ENCODE data around the gene CRYGN.
A peak's percentile ranks its signal among the peaks of the same experiment; 100 is the strongest.

The CRYGN gene

DNA sequence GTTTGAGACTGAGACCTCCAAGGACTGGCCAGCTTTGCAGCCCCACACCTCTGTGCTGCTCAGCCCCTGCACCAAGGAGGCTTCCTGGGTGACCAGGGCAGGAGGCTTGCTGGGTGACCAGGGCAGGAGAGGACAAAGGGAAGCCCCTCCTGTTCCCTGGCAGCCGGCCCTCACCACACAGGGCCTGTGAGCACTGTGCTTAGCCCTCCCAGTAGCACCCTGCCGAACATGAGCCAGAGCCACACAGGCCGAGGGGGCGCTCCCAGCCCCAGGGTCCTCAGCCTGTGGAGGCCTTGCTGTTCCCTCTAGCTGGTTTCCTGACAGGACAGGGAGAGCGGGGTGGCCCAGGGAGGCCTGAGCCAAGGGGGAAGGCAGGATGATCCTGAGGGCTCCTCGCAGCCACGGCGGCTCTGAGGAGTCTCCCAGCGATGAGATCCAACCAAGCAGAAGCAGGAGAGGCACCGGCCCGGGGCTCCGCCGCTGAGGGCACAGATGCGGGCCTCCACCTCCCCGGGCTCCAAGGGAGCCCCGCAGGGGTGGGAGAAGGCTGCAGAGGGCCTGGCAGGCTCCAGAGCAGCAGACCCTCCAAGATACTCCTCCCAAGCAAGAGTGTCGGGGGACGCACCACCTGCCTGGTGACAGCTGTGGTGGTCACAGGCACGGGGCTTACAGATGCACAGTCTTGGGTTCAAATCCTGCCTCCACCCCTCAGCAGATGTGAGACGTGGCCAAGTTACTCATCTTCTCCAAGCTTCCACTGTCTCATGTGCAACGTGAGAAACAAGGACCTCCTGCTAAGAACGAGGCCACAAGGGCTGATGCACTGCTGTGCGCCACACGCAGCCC lies 52.6 kb downstream of the CRYGN start:
- H3K4me3 Mint-ChIP-seq = no peak overlapping the region
- no peak for DNase-seq
- no peak overlapping the region for H3K27ac Mint-ChIP-seq
- H3K9me3 Mint-ChIP-seq = peaks cover 3% of the 10 kb centered on the region
- peaks cover 51% of the 10 kb centered on the region for H3K36me3 Mint-ChIP-seq (ENCODE audit: low read depth)
- TF ChIP-seq, protein P1, sequence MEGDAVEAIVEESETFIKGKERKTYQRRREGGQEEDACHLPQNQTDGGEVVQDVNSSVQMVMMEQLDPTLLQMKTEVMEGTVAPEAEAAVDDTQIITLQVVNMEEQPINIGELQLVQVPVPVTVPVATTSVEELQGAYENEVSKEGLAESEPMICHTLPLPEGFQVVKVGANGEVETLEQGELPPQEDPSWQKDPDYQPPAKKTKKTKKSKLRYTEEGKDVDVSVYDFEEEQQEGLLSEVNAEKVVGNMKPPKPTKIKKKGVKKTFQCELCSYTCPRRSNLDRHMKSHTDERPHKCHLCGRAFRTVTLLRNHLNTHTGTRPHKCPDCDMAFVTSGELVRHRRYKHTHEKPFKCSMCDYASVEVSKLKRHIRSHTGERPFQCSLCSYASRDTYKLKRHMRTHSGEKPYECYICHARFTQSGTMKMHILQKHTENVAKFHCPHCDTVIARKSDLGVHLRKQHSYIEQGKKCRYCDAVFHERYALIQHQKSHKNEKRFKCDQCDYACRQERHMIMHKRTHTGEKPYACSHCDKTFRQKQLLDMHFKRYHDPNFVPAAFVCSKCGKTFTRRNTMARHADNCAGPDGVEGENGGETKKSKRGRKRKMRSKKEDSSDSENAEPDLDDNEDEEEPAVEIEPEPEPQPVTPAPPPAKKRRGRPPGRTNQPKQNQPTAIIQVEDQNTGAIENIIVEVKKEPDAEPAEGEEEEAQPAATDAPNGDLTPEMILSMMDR (IDR thresholded peaks at IDR 0.05) = no peak
- peaks cover 31% of the 10 kb centered on the region for H3K4me1 Mint-ChIP-seq
- H3K27me3 Mint-ChIP-seq (ENCODE audit: low read depth, poor library complexity) = peaks cover 31% of the 10 kb centered on the region

DNA sequence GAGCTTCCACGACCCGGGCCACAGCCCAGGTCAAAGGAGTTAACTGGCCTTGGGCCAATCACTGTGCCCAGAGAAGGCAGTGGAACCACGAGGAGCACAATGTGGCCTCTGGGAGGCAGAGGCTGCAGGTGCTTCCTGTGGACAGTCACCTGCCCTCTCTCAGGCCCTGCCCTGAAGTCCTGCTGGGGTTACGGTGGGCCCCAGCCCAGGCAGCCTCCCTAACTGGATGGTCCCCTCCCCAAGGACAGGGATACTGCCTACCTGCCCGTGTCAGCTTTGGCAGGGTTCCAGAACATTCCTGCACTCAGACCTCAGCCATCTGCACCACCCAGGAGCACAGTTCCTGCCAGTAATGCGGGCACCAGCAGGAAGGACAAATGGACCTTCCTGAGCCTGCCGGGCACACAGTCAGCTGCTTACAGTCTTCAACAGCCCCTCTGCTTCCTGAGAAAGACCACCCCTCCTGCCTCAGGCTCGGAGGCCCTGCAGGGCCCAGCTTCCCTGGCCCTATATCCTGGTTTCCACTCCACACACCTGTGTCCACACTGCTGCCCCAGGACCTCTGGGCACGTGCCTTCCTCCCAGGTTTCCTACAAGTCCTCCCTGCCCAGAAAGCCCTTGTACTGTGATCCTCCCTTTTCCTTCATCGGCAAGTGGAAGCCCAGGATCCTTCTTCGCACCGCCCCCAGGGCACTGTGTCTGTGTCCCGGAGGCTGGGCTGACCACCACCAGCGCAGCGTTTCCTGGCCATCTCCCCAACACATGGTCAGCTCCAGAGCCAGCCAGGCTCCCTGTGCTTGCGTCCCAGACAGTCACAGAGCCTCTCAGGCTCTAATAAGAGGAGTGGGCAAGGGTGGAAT lies 53.4 kb downstream of the CRYGN start:
- peaks cover 51% of the 10 kb centered on the region for H3K36me3 Mint-ChIP-seq (ENCODE audit: low read depth)
- peaks cover 3% of the 10 kb centered on the region for H3K9me3 Mint-ChIP-seq
- H3K4me3 Mint-ChIP-seq = no peak overlapping the region
- DNase-seq = no peak
- no peak overlapping the region for H3K27ac Mint-ChIP-seq
- TF ChIP-seq, protein P1 (IDR thresholded peaks at IDR 0.05) = no peak
- peaks cover 35% of the 10 kb centered on the region for H3K4me1 Mint-ChIP-seq
- H3K27me3 Mint-ChIP-seq (ENCODE audit: low read depth, poor library complexity) = peaks cover 37% of the 10 kb centered on the region

DNA sequence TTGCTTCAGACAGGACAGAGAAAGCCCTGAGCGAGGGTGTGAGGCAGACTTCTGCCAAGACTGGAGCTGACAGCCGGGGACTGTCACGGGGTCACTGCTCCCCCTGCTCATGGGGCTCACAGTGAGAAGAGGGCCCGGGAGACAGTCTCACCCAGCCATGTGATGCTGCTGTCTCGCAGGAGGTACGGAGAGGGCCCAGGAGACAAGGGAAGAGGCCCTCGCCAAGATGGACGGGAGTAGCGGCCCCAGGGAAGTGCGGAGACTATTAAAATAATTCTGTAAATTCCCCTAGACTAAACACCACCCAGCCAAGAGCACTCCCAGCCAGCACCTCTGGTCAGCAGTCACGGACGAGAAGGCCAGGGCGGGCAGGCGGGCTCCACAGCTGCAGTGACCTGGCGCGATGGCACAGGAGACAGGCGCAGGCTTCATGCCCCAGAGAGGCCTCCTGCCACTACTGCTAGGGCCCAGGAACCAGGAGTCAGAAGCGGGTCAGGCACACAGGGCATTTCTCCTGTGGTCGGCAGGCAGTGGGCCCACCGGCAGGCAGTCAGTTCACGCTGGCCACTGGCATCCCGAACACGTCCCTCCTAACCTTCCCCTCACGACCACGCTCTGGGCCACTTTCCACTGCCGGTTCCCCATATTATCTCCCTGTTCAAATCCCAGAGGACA lies 54.2 kb downstream of the CRYGN start:
- H3K27me3 Mint-ChIP-seq (ENCODE audit: low read depth, poor library complexity) = peaks cover 40% of the 10 kb centered on the region
- peaks cover 28% of the 10 kb centered on the region for H3K4me1 Mint-ChIP-seq
- TF ChIP-seq, protein P1 (IDR thresholded peaks at IDR 0.05) = no peak
- peak overlapping the region; percentile 42 for H3K27ac Mint-ChIP-seq
- peaks cover 44% of the 10 kb centered on the region for H3K36me3 Mint-ChIP-seq (ENCODE audit: low read depth)
- DNase-seq = no peak
- H3K4me3 Mint-ChIP-seq = no peak overlapping the region
- peaks cover 3% of the 10 kb centered on the region for H3K9me3 Mint-ChIP-seq

DNA sequence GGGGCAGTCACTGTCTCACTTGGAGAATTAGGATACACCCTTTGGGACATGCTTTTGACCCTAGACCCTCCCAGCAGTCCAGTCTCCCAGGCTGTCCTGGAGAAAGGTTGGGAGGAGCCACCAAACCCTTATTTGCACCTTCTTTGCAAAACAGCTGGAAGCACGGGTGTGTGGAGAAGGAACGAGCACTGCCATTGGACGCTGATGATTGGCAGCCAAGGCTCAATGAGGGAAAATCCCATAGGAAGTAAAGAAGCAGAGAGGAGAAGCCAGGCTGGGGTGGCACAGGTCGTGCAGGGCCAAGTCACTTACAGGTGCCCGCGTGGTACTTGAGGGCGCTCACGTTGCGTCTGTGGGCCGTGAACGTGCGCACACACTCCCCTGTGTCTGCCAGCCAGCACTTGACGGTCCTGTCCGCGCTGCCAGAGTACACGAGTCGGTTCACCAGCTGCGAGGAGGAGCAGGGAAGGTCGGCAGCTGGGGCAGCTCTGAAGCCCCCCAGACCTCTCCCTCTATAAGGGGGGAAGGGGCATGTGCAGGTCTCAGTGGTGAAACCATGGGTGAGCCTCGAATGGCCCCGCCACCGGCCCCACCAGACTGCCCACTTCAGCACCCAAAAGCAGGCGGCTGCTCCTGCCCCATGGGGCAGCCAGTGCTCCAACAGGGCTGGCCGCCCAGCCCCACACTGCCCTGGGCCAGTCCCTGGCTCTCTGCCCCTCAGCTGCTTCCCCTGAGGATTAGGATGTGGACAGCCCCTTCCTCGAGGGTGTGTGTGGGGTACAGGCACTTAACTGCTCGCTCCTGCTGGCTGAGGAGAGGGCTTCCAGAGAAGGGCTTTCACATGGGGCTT lies 54.9 kb downstream of the CRYGN start:
- Mint-ChIP-seq H3K27ac (peak overlapping the region; percentile 42), H3K36me3 (ENCODE audit: low read depth) (peaks cover 38% of the 10 kb centered on the region), H3K27me3 (ENCODE audit: low read depth, poor library complexity) (peaks cover 42% of the 10 kb centered on the region), H3K4me1 (peaks cover 21% of the 10 kb centered on the region), H3K4me3 (no peak overlapping the region), H3K9me3 (peaks cover 3% of the 10 kb centered on the region)
- TF ChIP-seq, protein P1 (IDR thresholded peaks at IDR 0.05) = no peak
- DNase-seq = no peak

DNA sequence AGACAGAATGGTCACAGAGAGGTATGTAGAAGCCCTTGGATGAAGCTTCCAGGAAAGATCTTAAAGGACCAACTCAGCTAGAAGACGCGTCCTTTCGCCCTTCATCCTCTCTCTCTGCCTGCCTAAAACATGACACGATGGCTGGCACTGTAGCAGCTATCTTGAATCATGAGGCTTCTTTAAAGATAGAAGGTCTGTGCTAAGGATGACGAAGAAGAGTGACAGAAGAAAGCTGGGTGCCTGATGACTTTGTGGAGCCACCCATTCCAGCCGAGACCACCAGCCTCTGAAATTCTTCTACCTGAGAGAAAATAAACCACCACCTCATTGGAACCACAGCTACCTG lies 55.6 kb downstream of the CRYGN start:
- peaks cover 46% of the 10 kb centered on the region for H3K27me3 Mint-ChIP-seq (ENCODE audit: low read depth, poor library complexity)
- H3K27ac Mint-ChIP-seq = no peak overlapping the region
- H3K4me3 Mint-ChIP-seq = no peak overlapping the region
- DNase-seq = no peak
- peaks cover 36% of the 10 kb centered on the region for H3K36me3 Mint-ChIP-seq (ENCODE audit: low read depth)
- peaks cover 3% of the 10 kb centered on the region for H3K9me3 Mint-ChIP-seq
- TF ChIP-seq, protein P1 (IDR thresholded peaks at IDR 0.05) = no peak
- H3K4me1 Mint-ChIP-seq = peaks cover 14% of the 10 kb centered on the region
